HepG2 (cell line): ENCODE measurements around the gene KLF13. TPM values are rescaled to one million over a fixed set of nuclear protein-coding genes. Genes with fewer than 3 reads are reported as not detected.

Source experiments
- HBP1 ChIP-seq: IDR thresholded peaks from 2 replicates; pipeline ENCODE4 v1.6.1; 2016; ENCODE audit warnings: low read depth, control low read depth
- NFKB2 ChIP-seq: sonication (generic); formaldehyde crosslinking; IDR thresholded peaks from 2 replicates; pipeline ENCODE4 v1.4.0; 2020; ENCODE audit warnings: missing genetic modification reagents, borderline replicate concordance
- NONO ChIP-seq, 2 experiments: fragments of 450-650 bp in 1 of 2; sonication (generic) in 1 of 2; formaldehyde crosslinking in 1 of 2; IDR thresholded peaks in 1 of 2; conservative IDR thresholded peaks in 1 of 2; 2 replicates each; pipeline versions ENCODE4 v1.6.1 to v1.8.0; 2017 to 2022; ENCODE audit warnings: mild to moderate bottlenecking in 1 of 2, missing genetic modification reagents in 1 of 2, moderate library complexity in 1 of 2
- NRL ChIP-seq: sonication (generic); formaldehyde crosslinking; IDR thresholded peaks from 2 replicates; pipeline ENCODE4 v1.5.0; 2020; ENCODE audit warnings: missing genetic modification reagents, mild to moderate bottlenecking, moderate library complexity, borderline replicate concordance
- PLSCR1 ChIP-seq: sonication (generic); formaldehyde crosslinking; IDR thresholded peaks from 2 replicates; pipeline ENCODE4 v1.5.0; 2020; ENCODE audit warnings: missing genetic modification reagents, mild to moderate bottlenecking, borderline replicate concordance
- UBTF ChIP-seq: sonication (generic); formaldehyde crosslinking; IDR thresholded peaks from 2 replicates; pipeline ENCODE4 v1.4.0; 2020; ENCODE audit warnings: mild to moderate bottlenecking, missing genetic modification reagents
- ZNF333 ChIP-seq: sonication (generic); formaldehyde crosslinking; IDR thresholded peaks from 2 replicates; pipeline ENCODE4 v1.4.0; 2020; ENCODE audit warnings: mild to moderate bottlenecking, missing genetic modification reagents, borderline replicate concordance
- ZNF558 ChIP-seq: sonication (generic); formaldehyde crosslinking; IDR thresholded peaks from 2 replicates; pipeline ENCODE4 v1.9.0; 2022; ENCODE audit warnings: mild to moderate bottlenecking, missing genetic modification reagents, borderline replicate concordance
- ZNF564 ChIP-seq: sonication (generic); formaldehyde crosslinking; IDR thresholded peaks from 2 replicates; pipeline ENCODE4 v1.8.1; 2023; ENCODE audit warnings: mild to moderate bottlenecking, missing genetic modification reagents
- ZNF704 ChIP-seq: sonication (generic); formaldehyde crosslinking; IDR thresholded peaks from 2 replicates; pipeline ENCODE4 v1.8.1; 2023; ENCODE audit warnings: mild to moderate bottlenecking, inconsistent platforms, moderate library complexity, missing genetic modification reagents, borderline replicate concordance
- polyA plus RNA-seq, 8 experiments: library from polyadenylated mRNA; depleted of rRNA in 3 of 8; stranded (reverse) in 7 of 8; unstranded in 1 of 8; fragments of >200 nt; fragmentation: Illumina TruSeq in 4 of 8; extraction: Trizol in 4 of 8; gene quantifications; 2 replicates each; pipeline versions ENCODE4 v1.2.1 to v1.2.3, GENCODE V29; 2011 to 2016; ENCODE audit warnings: low read depth in 4 of 8, missing spikeins in 1 of 8, mixed read lengths in 1 of 8; ENCODE audit not compliant: insufficient read depth in 1 of 8
- total RNA-seq, 5 experiments: library from RNA; depleted of rRNA; stranded (reverse); fragments of >200 nt; fragmentation: Illumina TruSeq; extraction: Trizol; gene quantifications; 2 replicates each; pipeline ENCODE4 v1.2.3, GENCODE V29; 2016; ENCODE audit warnings: low read depth in 1 of 5
- TF ChIP-seq, protein P1 (sequence below): sonication (generic); formaldehyde crosslinking; IDR thresholded peaks from 2 replicates; pipeline ENCODE4 v1.5.1; 2020; ENCODE audit warnings: mild to moderate bottlenecking, missing genetic modification reagents, moderate library complexity
- TF ChIP-seq, protein P2 (sequence below): IDR thresholded peaks from 2 replicates; pipeline ENCODE4 v1.4.0; 2020; ENCODE audit warnings: mild to moderate bottlenecking, missing genetic modification reagents

KLF13 gene
- total and polyA plus RNA-seq, 2 of the 13 experiments (the other 11 are each of a cell fraction or from before 2014, with no cell fraction given): 16.8 to 25.1 TPM

GRCh38 chr15:31325595-31326155 is 960 bp upstream of the KLF13 start (continued):
- TF ChIP-seq NFKB2 (CRISPR knock-in tag) (peak; percentile 42; the same call in 1 of the 2 replicates), ZNF558 (CRISPR knock-in tag) (0 out of 2 replicates have a peak, but pooled peaks have one; percentile 17), UBTF (CRISPR knock-in tag) (peak; percentile 75; the same call in 1 of the 2 replicates), ZNF333 (peak; percentile 21; the same call in 1 of the 2 replicates), HBP1 (CRISPR knock-in tag) (peak; percentile 57; the same call in 1 of the 2 replicates), ZNF704 (0 out of 2 replicates have a peak, but pooled peaks have one; percentile 13), PLSCR1 (CRISPR knock-in tag) (0 out of 2 replicates have a peak, but pooled peaks have one; percentile 53), NRL (CRISPR knock-in tag) (0 out of 2 replicates have a peak, but pooled peaks have one; percentile 12), ZNF564 (CRISPR knock-in tag) (0 out of 2 replicates have a peak, but pooled peaks have one; percentile 16), NONO (IDR thresholded peaks at IDR 0.05) (no peak), NONO (CRISPR knock-in tag; conservative IDR thresholded peaks at IDR 0.05) (0 out of 2 replicates have a peak, but pooled peaks have one; percentile 4)
- TF ChIP-seq, protein P1, sequence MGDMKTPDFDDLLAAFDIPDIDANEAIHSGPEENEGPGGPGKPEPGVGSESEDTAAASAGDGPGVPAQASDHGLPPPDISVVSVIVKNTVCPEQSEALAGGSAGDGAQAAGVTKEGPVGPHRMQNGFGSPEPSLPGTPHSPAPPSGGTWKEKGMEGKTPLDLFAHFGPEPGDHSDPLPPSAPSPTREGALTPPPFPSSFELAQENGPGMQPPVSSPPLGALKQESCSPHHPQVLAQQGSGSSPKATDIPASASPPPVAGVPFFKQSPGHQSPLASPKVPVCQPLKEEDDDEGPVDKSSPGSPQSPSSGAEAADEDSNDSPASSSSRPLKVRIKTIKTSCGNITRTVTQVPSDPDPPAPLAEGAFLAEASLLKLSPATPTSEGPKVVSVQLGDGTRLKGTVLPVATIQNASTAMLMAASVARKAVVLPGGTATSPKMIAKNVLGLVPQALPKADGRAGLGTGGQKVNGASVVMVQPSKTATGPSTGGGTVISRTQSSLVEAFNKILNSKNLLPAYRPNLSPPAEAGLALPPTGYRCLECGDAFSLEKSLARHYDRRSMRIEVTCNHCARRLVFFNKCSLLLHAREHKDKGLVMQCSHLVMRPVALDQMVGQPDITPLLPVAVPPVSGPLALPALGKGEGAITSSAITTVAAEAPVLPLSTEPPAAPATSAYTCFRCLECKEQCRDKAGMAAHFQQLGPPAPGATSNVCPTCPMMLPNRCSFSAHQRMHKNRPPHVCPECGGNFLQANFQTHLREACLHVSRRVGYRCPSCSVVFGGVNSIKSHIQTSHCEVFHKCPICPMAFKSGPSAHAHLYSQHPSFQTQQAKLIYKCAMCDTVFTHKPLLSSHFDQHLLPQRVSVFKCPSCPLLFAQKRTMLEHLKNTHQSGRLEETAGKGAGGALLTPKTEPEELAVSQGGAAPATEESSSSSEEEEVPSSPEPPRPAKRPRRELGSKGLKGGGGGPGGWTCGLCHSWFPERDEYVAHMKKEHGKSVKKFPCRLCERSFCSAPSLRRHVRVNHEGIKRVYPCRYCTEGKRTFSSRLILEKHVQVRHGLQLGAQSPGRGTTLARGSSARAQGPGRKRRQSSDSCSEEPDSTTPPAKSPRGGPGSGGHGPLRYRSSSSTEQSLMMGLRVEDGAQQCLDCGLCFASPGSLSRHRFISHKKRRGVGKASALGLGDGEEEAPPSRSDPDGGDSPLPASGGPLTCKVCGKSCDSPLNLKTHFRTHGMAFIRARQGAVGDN: peak; percentile 58
- TF ChIP-seq, protein P2, sequence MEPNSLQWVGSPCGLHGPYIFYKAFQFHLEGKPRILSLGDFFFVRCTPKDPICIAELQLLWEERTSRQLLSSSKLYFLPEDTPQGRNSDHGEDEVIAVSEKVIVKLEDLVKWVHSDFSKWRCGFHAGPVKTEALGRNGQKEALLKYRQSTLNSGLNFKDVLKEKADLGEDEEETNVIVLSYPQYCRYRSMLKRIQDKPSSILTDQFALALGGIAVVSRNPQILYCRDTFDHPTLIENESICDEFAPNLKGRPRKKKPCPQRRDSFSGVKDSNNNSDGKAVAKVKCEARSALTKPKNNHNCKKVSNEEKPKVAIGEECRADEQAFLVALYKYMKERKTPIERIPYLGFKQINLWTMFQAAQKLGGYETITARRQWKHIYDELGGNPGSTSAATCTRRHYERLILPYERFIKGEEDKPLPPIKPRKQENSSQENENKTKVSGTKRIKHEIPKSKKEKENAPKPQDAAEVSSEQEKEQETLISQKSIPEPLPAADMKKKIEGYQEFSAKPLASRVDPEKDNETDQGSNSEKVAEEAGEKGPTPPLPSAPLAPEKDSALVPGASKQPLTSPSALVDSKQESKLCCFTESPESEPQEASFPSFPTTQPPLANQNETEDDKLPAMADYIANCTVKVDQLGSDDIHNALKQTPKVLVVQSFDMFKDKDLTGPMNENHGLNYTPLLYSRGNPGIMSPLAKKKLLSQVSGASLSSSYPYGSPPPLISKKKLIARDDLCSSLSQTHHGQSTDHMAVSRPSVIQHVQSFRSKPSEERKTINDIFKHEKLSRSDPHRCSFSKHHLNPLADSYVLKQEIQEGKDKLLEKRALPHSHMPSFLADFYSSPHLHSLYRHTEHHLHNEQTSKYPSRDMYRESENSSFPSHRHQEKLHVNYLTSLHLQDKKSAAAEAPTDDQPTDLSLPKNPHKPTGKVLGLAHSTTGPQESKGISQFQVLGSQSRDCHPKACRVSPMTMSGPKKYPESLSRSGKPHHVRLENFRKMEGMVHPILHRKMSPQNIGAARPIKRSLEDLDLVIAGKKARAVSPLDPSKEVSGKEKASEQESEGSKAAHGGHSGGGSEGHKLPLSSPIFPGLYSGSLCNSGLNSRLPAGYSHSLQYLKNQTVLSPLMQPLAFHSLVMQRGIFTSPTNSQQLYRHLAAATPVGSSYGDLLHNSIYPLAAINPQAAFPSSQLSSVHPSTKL (CRISPR knock-in tag): peak; percentile 32; the same call in 1 of the 2 replicates
